Stomach (tissue), 4 donors: ENCODE measurements around the gene PRDM16.

Experiments used
- CTCF ChIP-seq, 7 experiments: fragments of 450-650 bp in 4 of 7; fragments of 200-600 bp in 3 of 7; sonication (generic) in 3 of 7; IDR thresholded peaks; one replicate each; pipeline ENCODE4 v1.5.1; 2016 to 2019; ENCODE audit warnings: antibody characterized with exemption in 7 of 7, control low read depth in 2 of 7, mild to moderate bottlenecking in 1 of 7
- POLR2AphosphoS5 ChIP-seq, 3 donors: sonication (generic); formaldehyde crosslinking; IDR thresholded peaks; one replicate each; pipeline ENCODE4 v1.6.1; 2016; ENCODE audit warnings: antibody characterized with exemption in 3 of 3

- TF ChIP-seq CTCF (IDR thresholded peaks at IDR 0.05) (no peak), POLR2AphosphoS5 (IDR thresholded peaks at IDR 0.05) (no peak)
Observed at GRCh38 chr1:3387401-3387800, 318.4 kb downstream of the PRDM16 start.
